NOMO-1 treated with dmso at 0.1 percent for 144 hours (cell line): ENCODE data around the gene C1orf116.
"Not testable (repeated sequence)": the region's sequence is repeated elsewhere in the genome, so short reads cannot be mapped to it uniquely, and the experiment has no call there.

Source experiments
- DNase-seq: peaks from one replicate; lab custom pipeline; 2025; ENCODE audit not compliant: unreplicated experiment; lab: John Stamatoyannopoulos, UW

The C1orf116 gene

GRCh38 chr1:207059881-207060280, 27.3 kb upstream of the C1orf116 start:
- DNase-seq = no peak

GRCh38 chr1:207058878-207059867, 26.6 kb upstream of the C1orf116 start:
- no peak for DNase-seq

GRCh38 chr1:207058252-207058651, 25.7 kb upstream of the C1orf116 start:
- no peak for DNase-seq

GRCh38 chr1:207056673-207057072, 24.1 kb upstream of the C1orf116 start:
- no peak for DNase-seq

- DNase-seq = no peak
Measured at GRCh38 chr1:207055386-207056001, 22.9 kb upstream of the C1orf116 start.

GRCh38 chr1:207054491-207054890, 21.9 kb upstream of the C1orf116 start:
- peak; percentile 32 for DNase-seq

- peak; percentile 87 for DNase-seq
Measured at GRCh38 chr1:207052911-207053769, 20.6 kb upstream of the C1orf116 start, which contains the start of gene PFKFB2. PFKFB2 (plus strand) TSS chr1:207053275; CDS start chr1:207054718, 1,443 bp downstream.

GRCh38 chr1:207051191-207051943, 18.8 kb upstream of the C1orf116 start, which contains the start of gene YOD1:
YOD1 (minus strand) TSS chr1:207051208; CDS start chr1:207051030, 178 bp downstream.
- no peak for DNase-seq

- DNase-seq = peak; percentile 67
Measured at GRCh38 chr1:207050480-207051190, 18.1 kb upstream of the C1orf116 start.

- no peak for DNase-seq
Measured at GRCh38 chr1:207049974-207050391, 17.4 kb upstream of the C1orf116 start.

- DNase-seq = no peak
Measured at GRCh38 chr1:207049514-207049913, 17.0 kb upstream of the C1orf116 start.

- DNase-seq = no peak
Measured at GRCh38 chr1:207049054-207049453, 16.5 kb upstream of the C1orf116 start.

- DNase-seq = no peak
Measured at GRCh38 chr1:207048041-207048440, 15.5 kb upstream of the C1orf116 start.

- no peak for DNase-seq
Measured at GRCh38 chr1:207047505-207047904, 14.9 kb upstream of the C1orf116 start.

- no peak for DNase-seq
Measured at GRCh38 chr1:207045453-207045852, 12.9 kb upstream of the C1orf116 start.

- not testable (repeated sequence) for DNase-seq
Measured at GRCh38 chr1:207041397-207041796, 8.8 kb upstream of the C1orf116 start.

- DNase-seq = no peak
Measured at GRCh38 chr1:207040181-207040533, 7.6 kb upstream of the C1orf116 start.

GRCh38 chr1:207039380-207040180, 7.0 kb upstream of the C1orf116 start:
- no peak for DNase-seq

- no peak for DNase-seq
Measured at GRCh38 chr1:207036865-207037264, 4.3 kb upstream of the C1orf116 start.
